Measurements from ENCODE around the gene SLC26A9. TPM values are rescaled to one million over a fixed set of nuclear protein-coding genes. Genes with fewer than 3 reads are reported as not detected.

SLC26A9 gene
- total RNA-seq, 1 experiment from 2014 or later: 0.15 TPM

DNA sequence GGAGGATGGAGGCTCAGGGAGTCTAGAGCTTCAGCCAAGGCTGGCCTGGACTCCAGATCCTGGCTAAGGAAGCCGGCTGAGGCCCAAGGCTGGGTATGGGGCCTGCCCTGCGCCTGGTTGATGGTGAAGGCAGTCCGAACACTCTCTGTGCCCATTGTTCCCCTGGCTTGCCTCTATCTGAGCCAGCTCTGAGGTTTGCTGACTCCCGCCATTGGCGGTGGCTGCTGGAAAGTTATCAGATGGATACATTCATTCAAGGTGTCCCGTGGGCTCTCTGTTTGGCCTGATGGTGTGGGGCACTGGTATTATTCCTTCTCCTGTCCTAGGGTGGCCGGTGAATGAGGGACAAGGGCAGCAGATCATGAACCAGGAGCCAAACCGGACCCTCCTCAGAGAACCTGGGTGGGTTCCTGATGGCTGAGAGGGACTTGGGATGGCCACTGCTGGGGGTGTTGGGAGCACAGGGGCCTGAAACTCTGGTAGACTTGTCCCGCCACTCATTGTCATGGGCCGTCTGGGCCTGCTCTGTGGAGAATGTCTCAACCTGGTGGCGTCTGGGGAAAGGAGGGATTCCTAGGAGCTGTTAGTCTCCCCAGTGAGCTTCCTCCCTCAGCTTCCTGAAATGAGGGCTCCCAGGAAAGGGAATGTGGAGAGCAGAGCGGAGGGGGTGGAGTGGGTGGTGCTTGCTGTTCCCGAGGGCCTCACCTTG lies 22.2 kb downstream of the SLC26A9 start:
- no peak overlapping the region for H3K4me3 Mint-ChIP-seq
- ChIA-PET POLR2A (interaction anchor here (0.6 kb wide), 1 partner anchor 163 kb away, joined by 3 read pairs; no protein-coding TSS in a partner anchor), CTCF (interaction anchor here (0.9 to 11.9 kb wide), 4 partner anchors 9 to 248 kb away, joined by 3 to 557 read pairs (median 4); no protein-coding TSS in a partner anchor)
- no peak for DNase-seq (ENCODE audit: low spot score)
- H3K4me1 Mint-ChIP-seq: peaks cover 3% of the 10 kb centered on the region
- H3K27ac Mint-ChIP-seq: no peak overlapping the region
- ATAC-seq: no peak
- H3K36me3 Mint-ChIP-seq: no peaks in the 10 kb centered on the region
- TF ChIP-seq CREM (CRISPR knock-in tag; IDR thresholded peaks at IDR 0.05): no peak
- no peak for TF ChIP-seq ARID4B (CRISPR knock-in tag; IDR thresholded peaks at IDR 0.05; ENCODE audit: borderline replicate concordance)
- no peak for TF ChIP-seq ZNF532 (CRISPR knock-in tag; IDR thresholded peaks at IDR 0.05; ENCODE audit: borderline replicate concordance)
- TF ChIP-seq NFYB (CRISPR knock-in tag; conservative IDR thresholded peaks at IDR 0.05; ENCODE audit: low read depth): no peak
- no peaks in the 10 kb centered on the region for H3K9me3 Mint-ChIP-seq
- H3K27me3 Mint-ChIP-seq (ENCODE audit: low read depth): no peaks in the 10 kb centered on the region

GRCh38 chr1:205920159-205920558 lies 23.1 kb downstream of the SLC26A9 start:
- ATAC-seq: no peak
- Mint-ChIP-seq H3K36me3 (no peaks in the 10 kb centered on the region), H3K27me3 (ENCODE audit: low read depth) (no peaks in the 10 kb centered on the region), H3K4me1 (peaks cover 6% of the 10 kb centered on the region), H3K4me3 (no peak overlapping the region), H3K27ac (no peak overlapping the region), H3K9me3 (no peaks in the 10 kb centered on the region)
- no peak for DNase-seq (ENCODE audit: low spot score)
- ChIA-PET POLR2A (interaction anchor here (2.4 kb wide), 1 partner anchor 57 kb away, joined by 6 read pairs; no protein-coding TSS in a partner anchor), CTCF (interaction anchor here (0.6 to 11.9 kb wide), 5 partner anchors 10 to 248 kb away, joined by 3 to 557 read pairs (median 3); no protein-coding TSS in a partner anchor)
- TF ChIP-seq, protein P1, sequence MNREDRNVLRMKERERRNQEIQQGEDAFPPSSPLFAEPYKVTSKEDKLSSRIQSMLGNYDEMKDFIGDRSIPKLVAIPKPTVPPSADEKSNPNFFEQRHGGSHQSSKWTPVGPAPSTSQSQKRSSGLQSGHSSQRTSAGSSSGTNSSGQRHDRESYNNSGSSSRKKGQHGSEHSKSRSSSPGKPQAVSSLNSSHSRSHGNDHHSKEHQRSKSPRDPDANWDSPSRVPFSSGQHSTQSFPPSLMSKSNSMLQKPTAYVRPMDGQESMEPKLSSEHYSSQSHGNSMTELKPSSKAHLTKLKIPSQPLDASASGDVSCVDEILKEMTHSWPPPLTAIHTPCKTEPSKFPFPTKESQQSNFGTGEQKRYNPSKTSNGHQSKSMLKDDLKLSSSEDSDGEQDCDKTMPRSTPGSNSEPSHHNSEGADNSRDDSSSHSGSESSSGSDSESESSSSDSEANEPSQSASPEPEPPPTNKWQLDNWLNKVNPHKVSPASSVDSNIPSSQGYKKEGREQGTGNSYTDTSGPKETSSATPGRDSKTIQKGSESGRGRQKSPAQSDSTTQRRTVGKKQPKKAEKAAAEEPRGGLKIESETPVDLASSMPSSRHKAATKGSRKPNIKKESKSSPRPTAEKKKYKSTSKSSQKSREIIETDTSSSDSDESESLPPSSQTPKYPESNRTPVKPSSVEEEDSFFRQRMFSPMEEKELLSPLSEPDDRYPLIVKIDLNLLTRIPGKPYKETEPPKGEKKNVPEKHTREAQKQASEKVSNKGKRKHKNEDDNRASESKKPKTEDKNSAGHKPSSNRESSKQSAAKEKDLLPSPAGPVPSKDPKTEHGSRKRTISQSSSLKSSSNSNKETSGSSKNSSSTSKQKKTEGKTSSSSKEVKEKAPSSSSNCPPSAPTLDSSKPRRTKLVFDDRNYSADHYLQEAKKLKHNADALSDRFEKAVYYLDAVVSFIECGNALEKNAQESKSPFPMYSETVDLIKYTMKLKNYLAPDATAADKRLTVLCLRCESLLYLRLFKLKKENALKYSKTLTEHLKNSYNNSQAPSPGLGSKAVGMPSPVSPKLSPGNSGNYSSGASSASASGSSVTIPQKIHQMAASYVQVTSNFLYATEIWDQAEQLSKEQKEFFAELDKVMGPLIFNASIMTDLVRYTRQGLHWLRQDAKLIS (CRISPR knock-in tag; IDR thresholded peaks at IDR 0.05; ENCODE audit: borderline replicate concordance): no peak
- TF ChIP-seq EMX1 (CRISPR knock-in tag; IDR thresholded peaks at IDR 0.05): no peak
- TF ChIP-seq TEAD4 (CRISPR knock-in tag; IDR thresholded peaks at IDR 0.05): no peak
- TF ChIP-seq HMGXB4 (CRISPR knock-in tag; IDR thresholded peaks at IDR 0.05): no peak
- TF ChIP-seq, protein P2, sequence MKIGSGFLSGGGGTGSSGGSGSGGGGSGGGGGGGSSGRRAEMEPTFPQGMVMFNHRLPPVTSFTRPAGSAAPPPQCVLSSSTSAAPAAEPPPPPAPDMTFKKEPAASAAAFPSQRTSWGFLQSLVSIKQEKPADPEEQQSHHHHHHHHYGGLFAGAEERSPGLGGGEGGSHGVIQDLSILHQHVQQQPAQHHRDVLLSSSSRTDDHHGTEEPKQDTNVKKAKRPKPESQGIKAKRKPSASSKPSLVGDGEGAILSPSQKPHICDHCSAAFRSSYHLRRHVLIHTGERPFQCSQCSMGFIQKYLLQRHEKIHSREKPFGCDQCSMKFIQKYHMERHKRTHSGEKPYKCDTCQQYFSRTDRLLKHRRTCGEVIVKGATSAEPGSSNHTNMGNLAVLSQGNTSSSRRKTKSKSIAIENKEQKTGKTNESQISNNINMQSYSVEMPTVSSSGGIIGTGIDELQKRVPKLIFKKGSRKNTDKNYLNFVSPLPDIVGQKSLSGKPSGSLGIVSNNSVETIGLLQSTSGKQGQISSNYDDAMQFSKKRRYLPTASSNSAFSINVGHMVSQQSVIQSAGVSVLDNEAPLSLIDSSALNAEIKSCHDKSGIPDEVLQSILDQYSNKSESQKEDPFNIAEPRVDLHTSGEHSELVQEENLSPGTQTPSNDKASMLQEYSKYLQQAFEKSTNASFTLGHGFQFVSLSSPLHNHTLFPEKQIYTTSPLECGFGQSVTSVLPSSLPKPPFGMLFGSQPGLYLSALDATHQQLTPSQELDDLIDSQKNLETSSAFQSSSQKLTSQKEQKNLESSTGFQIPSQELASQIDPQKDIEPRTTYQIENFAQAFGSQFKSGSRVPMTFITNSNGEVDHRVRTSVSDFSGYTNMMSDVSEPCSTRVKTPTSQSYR (CRISPR knock-in tag; IDR thresholded peaks at IDR 0.05): no peak
- no peak for TF ChIP-seq SOX15 (CRISPR knock-in tag; IDR thresholded peaks at IDR 0.05)
- TF ChIP-seq RELA (CRISPR knock-in tag; IDR thresholded peaks at IDR 0.05; ENCODE audit: borderline replicate concordance): no peak
- no peak for TF ChIP-seq SMAD3 (CRISPR knock-in tag; IDR thresholded peaks at IDR 0.05; ENCODE audit: borderline replicate concordance)
- TF ChIP-seq, protein P3, sequence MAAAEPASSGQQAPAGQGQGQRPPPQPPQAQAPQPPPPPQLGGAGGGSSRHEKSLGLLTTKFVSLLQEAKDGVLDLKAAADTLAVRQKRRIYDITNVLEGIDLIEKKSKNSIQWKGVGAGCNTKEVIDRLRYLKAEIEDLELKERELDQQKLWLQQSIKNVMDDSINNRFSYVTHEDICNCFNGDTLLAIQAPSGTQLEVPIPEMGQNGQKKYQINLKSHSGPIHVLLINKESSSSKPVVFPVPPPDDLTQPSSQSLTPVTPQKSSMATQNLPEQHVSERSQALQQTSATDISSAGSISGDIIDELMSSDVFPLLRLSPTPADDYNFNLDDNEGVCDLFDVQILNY (CRISPR knock-in tag; IDR thresholded peaks at IDR 0.05): no peak
